ENCODE results near the gene MEAF6. TPM values are rescaled to one million over a fixed set of nuclear protein-coding genes. Genes with fewer than 3 reads are reported as not detected.

The MEAF6 gene
- total RNA-seq, 1 experiment from 2014 or later: 60.1 TPM

- DNase-seq: peak; percentile 88
- Mint-ChIP-seq H3K27ac (ENCODE audit: unreplicated experiment) (peak overlapping the region; percentile 70), H3K27me3 (ENCODE audit: unreplicated experiment) (no peaks in the 10 kb centered on the region), H3K9me3 (ENCODE audit: low read depth, unreplicated experiment) (no peaks in the 10 kb centered on the region), H3K4me3 (ENCODE audit: low read depth, unreplicated experiment) (no peak overlapping the region), H3K36me3 (ENCODE audit: insufficient read depth, unreplicated experiment) (peaks cover 68% of the 10 kb centered on the region), H3K4me1 (ENCODE audit: low read depth, unreplicated experiment) (peaks cover 34% of the 10 kb centered on the region)
- TF ChIP-seq CTCF (IDR thresholded peaks at IDR 0.05; ENCODE audit: unreplicated experiment): peak; percentile 98
- no TSS peak for BruUV-seq (replicated peaks)
- intact Hi-C loops (cut with micrococcal nuclease; ENCODE audit: unreplicated experiment): loop anchor here (1.0 to 2.0 kb wide), 2 partner anchors 16 to 32 kb away; no protein-coding TSS in a partner anchor
- CTCF ChIA-PET: interaction anchor here (0.7 to 3.1 kb wide), 10 partner anchors 9 to 197 kb away, joined by 3 to 36 read pairs (median 8); partner anchors contain the start of genes MEAF6 and ZC3H12A
Measured at GRCh38 chr1:37486680-37487618, 27.6 kb downstream of the MEAF6 start.

DNA sequence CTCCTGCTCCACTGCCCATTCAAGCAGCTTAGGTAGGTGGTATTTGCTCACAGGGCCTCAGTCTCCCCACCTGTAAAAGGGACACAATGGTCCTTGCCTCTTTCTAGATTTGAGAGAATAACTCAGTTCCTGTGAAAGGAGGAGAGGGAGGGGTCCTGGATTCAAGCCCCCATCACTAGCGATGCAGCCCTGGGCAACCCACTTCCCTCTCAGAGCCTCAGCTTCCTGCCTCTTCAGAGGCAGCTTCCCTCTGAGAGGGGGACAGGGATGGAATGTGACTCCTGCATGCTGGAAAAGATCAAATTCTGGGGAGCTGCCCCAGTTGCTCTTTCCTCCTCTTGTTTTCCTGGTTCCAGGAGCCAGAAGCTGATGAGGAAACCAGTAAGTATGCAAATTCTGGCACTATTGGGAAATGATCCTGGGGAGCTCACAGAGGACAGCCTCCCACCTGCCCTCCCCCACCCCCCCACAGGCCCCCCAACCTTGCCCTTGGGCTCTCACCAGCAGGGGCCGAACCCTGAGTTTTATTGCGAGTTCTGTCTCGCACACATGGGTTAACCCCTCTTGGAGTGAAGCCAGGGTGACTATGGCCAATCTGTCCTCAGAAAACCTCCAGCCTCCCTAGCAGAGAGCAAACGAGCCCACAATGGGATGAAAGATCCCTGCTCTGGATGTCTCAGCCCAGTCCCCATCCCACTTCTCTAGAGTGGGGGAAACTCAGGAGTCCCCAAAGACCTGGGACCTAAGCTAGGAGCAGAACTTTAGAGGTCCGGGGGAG is 28.5 kb downstream of the MEAF6 start:
- BruUV-seq (replicated peaks): no TSS peak
- peak overlapping the region; percentile 70 for H3K27ac Mint-ChIP-seq (ENCODE audit: unreplicated experiment)
- H3K4me1 Mint-ChIP-seq (ENCODE audit: low read depth, unreplicated experiment): peaks cover 40% of the 10 kb centered on the region
- H3K27me3 Mint-ChIP-seq (ENCODE audit: unreplicated experiment): no peaks in the 10 kb centered on the region
- TF ChIP-seq CTCF (IDR thresholded peaks at IDR 0.05; ENCODE audit: unreplicated experiment): no peak
- intact Hi-C loops (cut with micrococcal nuclease; ENCODE audit: unreplicated experiment): loop anchor here (2.0 kb wide), 1 partner anchor 15 kb away; no protein-coding TSS in a partner anchor
- peaks cover 77% of the 10 kb centered on the region for H3K36me3 Mint-ChIP-seq (ENCODE audit: insufficient read depth, unreplicated experiment)
- DNase-seq: peak; percentile 27
- H3K4me3 Mint-ChIP-seq (ENCODE audit: low read depth, unreplicated experiment): peak overlapping the region; percentile 5
- CTCF ChIA-PET: interaction anchor here (0.6 to 3.1 kb wide), 5 partner anchors 9 to 31 kb away, joined by 3 to 36 read pairs (median 11); partner anchors contain the start of genes MEAF6 and ZC3H12A
- H3K9me3 Mint-ChIP-seq (ENCODE audit: low read depth, unreplicated experiment): no peaks in the 10 kb centered on the region

DNA sequence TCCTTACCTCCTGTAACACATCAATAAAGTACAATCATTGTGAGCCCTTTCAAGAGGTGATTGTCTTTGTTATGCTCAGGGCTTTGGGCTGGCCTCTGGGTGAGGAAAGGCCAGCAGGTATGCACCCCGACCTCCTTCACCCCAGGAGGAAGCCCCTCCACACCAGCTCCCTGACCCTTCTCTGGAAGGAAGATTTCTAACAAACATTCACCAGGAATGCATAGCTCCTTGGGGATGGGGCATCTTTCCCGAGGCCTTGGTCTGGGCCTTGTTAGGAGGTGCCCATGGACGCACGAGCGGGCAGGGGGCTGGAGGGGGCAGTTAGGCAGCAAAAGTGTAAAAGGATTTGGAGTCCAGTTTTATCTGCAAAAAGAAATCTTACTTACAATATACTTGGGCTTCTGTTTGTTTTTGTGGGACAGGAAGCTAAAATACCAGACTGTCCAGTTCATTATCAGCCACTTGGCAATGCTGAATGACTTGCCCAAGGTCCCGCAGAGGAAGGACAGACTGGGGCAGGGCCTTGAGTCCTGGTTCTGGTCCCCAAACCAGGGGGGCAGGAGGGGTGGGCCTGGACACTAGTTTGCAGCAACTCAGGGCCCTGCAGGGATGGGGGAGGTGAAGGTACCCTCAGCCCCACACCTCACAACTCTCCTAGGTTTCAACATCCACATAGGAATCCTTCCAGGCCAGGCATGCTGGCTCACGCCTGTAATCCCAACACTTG is 30.1 kb downstream of the MEAF6 start:
- Mint-ChIP-seq H3K27me3 (ENCODE audit: unreplicated experiment) (no peaks in the 10 kb centered on the region), H3K4me3 (ENCODE audit: low read depth, unreplicated experiment) (peak overlapping the region; percentile 5), H3K9me3 (ENCODE audit: low read depth, unreplicated experiment) (no peaks in the 10 kb centered on the region), H3K36me3 (ENCODE audit: insufficient read depth, unreplicated experiment) (peaks cover 86% of the 10 kb centered on the region), H3K4me1 (ENCODE audit: low read depth, unreplicated experiment) (peaks cover 45% of the 10 kb centered on the region), H3K27ac (ENCODE audit: unreplicated experiment) (peak overlapping the region; percentile 70)
- intact Hi-C loops (cut with micrococcal nuclease; ENCODE audit: unreplicated experiment): no loop called here
- DNase-seq: peak; percentile 31
- BruUV-seq (replicated peaks): no TSS peak
- no peak for TF ChIP-seq CTCF (IDR thresholded peaks at IDR 0.05; ENCODE audit: unreplicated experiment)
- CTCF ChIA-PET: interaction anchor here (0.6 kb wide), 2 partner anchors 11 to 39 kb away, joined by 3 to 4 read pairs; no protein-coding TSS in a partner anchor

- H3K9me3 Mint-ChIP-seq (ENCODE audit: low read depth, unreplicated experiment): no peaks in the 10 kb centered on the region
- no peak for DNase-seq
- CTCF ChIA-PET: interaction anchor here (0.6 kb wide), 1 partner anchor 38 kb away, joined by 4 read pairs; no protein-coding TSS in a partner anchor
- peak overlapping the region; percentile 5 for H3K4me3 Mint-ChIP-seq (ENCODE audit: low read depth, unreplicated experiment)
- H3K36me3 Mint-ChIP-seq (ENCODE audit: insufficient read depth, unreplicated experiment): peaks cover 91% of the 10 kb centered on the region
- peak overlapping the region; percentile 70 for H3K27ac Mint-ChIP-seq (ENCODE audit: unreplicated experiment)
- TF ChIP-seq CTCF (IDR thresholded peaks at IDR 0.05; ENCODE audit: unreplicated experiment): no peak
- no TSS peak for BruUV-seq (replicated peaks)
- H3K4me1 Mint-ChIP-seq (ENCODE audit: low read depth, unreplicated experiment): peaks cover 50% of the 10 kb centered on the region
- intact Hi-C loops (cut with micrococcal nuclease; ENCODE audit: unreplicated experiment): no loop called here
- no peaks in the 10 kb centered on the region for H3K27me3 Mint-ChIP-seq (ENCODE audit: unreplicated experiment)
Measured at GRCh38 chr1:37483785-37484184, 30.8 kb downstream of the MEAF6 start.

Data from Calu3 (cell line).